Progenitor cell of endocrine pancreas (in vitro differentiated cells): Measurements from ENCODE around the gene BAIAP3. TPM values are rescaled to one million over a fixed set of nuclear protein-coding genes. Genes with fewer than 3 reads are reported as not detected.

Experiments used
- DNase-seq: peaks from one replicate; pipeline ENCODE4 v3.0.0; 2021; ENCODE audit warnings: low spot score; ENCODE audit not compliant: unreplicated experiment
- H3K27ac Mint-ChIP-seq: 2 replicates; pipeline ENCODE4 v1.8.0; 2021; ENCODE audit warnings: mild to moderate bottlenecking, moderate library complexity, mixed read lengths
- H3K27me3 Mint-ChIP-seq: 2 replicates; pipeline ENCODE4 v1.8.0; 2021; ENCODE audit warnings: mixed read lengths
- H3K36me3 Mint-ChIP-seq: 2 replicates; pipeline ENCODE4 v1.8.0; 2022; ENCODE audit warnings: mixed read lengths; ENCODE audit not compliant: insufficient read depth
- H3K4me1 Mint-ChIP-seq: 2 replicates; pipeline ENCODE4 v1.8.0; 2021; ENCODE audit warnings: low read depth, mixed read lengths
- H3K4me3 Mint-ChIP-seq: 2 replicates; pipeline ENCODE4 v1.8.0; 2021; ENCODE audit warnings: low read depth, mild to moderate bottlenecking, moderate library complexity, mixed read lengths
- H3K9me3 Mint-ChIP-seq: 2 replicates; pipeline ENCODE4 v1.8.0; 2021; ENCODE audit warnings: low read depth, mixed read lengths
- total RNA-seq: library from RNA; stranded (reverse); gene quantifications from 2 replicates; pipeline ENCODE4 v1.2.1, GENCODE V29; 2021
- TF ChIP-seq, protein P1 (sequence below): fragments of 200-600 bp; sonication (generic); IDR thresholded peaks from one replicate; pipeline ENCODE4 v1.5.0; 2021; ENCODE audit warnings: antibody characterized with exemption, mild to moderate bottlenecking; ENCODE audit not compliant: unreplicated experiment

BAIAP3 gene
- total RNA-seq, 1 donor from 2014 or later = 17.5 TPM

DNA sequence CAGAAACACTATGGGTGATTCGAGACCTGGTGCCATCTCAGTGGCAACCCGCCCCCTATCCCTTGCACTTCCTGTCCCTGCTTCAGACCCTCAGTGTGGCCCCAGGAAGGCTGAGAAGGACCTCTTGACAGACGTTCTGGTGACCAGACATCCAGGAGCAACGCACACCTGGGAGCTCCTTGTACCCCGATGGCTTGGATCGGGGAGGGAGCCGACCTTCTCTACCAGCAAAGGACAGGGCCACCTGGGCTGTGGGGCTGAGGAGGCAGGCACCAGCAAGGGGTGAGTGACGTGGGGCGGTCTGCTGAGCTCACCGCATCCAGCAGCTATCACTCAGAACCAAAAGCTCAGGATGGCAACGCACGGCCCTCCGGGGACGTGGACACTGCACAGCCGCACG is 53.9 kb downstream of the BAIAP3 start:
- H3K36me3 Mint-ChIP-seq = peaks cover 4% of the 10 kb centered on the region
- H3K9me3 Mint-ChIP-seq = no peaks in the 10 kb centered on the region
- H3K27me3 Mint-ChIP-seq = no peaks in the 10 kb centered on the region
- H3K4me3 Mint-ChIP-seq = no peak overlapping the region
- H3K4me1 Mint-ChIP-seq = no peaks in the 10 kb centered on the region
- no peak for DNase-seq
- no peak overlapping the region for H3K27ac Mint-ChIP-seq
- TF ChIP-seq, protein P1, sequence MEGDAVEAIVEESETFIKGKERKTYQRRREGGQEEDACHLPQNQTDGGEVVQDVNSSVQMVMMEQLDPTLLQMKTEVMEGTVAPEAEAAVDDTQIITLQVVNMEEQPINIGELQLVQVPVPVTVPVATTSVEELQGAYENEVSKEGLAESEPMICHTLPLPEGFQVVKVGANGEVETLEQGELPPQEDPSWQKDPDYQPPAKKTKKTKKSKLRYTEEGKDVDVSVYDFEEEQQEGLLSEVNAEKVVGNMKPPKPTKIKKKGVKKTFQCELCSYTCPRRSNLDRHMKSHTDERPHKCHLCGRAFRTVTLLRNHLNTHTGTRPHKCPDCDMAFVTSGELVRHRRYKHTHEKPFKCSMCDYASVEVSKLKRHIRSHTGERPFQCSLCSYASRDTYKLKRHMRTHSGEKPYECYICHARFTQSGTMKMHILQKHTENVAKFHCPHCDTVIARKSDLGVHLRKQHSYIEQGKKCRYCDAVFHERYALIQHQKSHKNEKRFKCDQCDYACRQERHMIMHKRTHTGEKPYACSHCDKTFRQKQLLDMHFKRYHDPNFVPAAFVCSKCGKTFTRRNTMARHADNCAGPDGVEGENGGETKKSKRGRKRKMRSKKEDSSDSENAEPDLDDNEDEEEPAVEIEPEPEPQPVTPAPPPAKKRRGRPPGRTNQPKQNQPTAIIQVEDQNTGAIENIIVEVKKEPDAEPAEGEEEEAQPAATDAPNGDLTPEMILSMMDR = no peak

DNA sequence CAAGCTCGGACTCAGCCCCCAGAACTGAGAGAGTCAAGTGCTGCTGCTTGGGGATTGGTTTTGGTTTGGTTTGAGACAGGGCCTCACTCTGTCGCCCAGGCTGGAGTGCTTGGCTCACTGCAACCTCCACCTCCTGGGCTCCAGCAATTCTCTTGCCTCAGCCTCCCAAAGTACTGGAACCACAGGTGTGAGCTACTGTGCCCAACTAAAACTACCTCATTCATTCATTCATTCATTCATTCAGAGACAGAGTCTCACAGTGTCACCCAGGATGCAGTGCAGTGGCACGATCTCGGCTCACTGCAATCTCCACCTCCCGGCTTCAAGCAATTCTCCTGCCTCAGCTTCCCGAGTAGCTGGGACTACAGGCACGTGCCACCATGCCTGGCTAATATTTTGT is 56.3 kb downstream of the BAIAP3 start:
- no peaks in the 10 kb centered on the region for H3K9me3 Mint-ChIP-seq
- H3K27me3 Mint-ChIP-seq = no peaks in the 10 kb centered on the region

DNA sequence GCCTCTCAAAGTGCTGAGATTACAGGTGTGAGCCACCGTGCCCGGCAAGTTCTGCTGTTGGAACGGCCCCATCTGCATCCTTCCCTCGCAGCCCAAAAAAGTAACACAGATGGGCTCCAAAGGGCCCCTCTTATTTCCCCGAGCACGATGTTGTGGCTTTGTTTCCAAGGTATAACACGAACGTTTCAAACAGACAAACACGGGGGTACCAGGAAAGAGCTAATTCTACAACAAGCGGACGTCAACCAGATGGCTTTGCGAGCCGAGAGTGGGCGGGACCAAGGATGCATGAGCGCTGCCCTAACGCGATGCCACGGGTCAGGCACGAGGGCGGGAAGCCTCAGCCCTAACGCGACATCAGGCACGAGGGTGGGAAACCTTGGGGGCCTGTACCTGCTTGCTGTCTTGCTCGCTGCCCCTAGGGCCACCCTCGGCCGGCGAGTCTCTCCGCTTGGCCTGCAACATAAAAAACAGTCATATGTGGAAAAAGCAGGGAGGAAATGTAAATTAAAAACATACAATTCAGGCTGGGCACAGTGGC is 56.9 kb downstream of the BAIAP3 start:
- Mint-ChIP-seq H3K9me3 (no peaks in the 10 kb centered on the region), H3K4me1 (no peaks in the 10 kb centered on the region), H3K4me3 (no peak overlapping the region), H3K27me3 (no peaks in the 10 kb centered on the region), H3K27ac (no peak overlapping the region), H3K36me3 (peaks cover 5% of the 10 kb centered on the region)
- TF ChIP-seq, protein P1 = no peak
- DNase-seq = no peak

More for the DNA sequence above, 56.3 kb downstream of the BAIAP3 start:
- Mint-ChIP-seq H3K27ac (no peak overlapping the region), H3K4me3 (no peak overlapping the region), H3K36me3 (peaks cover 8% of the 10 kb centered on the region), H3K4me1 (no peaks in the 10 kb centered on the region)
- TF ChIP-seq, protein P1 = no peak
- DNase-seq = no peak

DNA sequence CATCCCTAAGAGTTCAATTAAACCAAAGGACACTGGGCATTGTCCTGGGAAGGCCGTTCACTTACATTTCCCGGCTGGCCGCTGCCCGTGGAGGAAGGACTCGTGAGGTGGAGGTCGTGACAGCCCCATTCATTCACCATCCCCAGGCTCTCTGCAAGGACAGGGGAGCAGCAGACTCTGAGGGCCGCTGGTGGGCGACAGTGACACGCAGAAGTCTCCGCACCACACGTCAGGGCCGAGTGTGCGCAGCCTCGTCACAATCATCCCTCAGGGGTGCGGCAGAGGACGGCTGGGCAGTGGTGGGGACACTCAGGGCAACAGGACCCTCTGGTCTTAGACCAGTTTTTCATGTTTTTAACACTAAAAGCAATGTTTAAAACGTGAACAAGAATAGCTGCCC is 59.4 kb downstream of the BAIAP3 start:
- Mint-ChIP-seq H3K4me1 (no peaks in the 10 kb centered on the region), H3K4me3 (no peak overlapping the region), H3K36me3 (peaks cover 7% of the 10 kb centered on the region), H3K27ac (no peak overlapping the region), H3K9me3 (no peaks in the 10 kb centered on the region), H3K27me3 (no peaks in the 10 kb centered on the region)
- TF ChIP-seq, protein P1 = no peak
- no peak for DNase-seq

DNA sequence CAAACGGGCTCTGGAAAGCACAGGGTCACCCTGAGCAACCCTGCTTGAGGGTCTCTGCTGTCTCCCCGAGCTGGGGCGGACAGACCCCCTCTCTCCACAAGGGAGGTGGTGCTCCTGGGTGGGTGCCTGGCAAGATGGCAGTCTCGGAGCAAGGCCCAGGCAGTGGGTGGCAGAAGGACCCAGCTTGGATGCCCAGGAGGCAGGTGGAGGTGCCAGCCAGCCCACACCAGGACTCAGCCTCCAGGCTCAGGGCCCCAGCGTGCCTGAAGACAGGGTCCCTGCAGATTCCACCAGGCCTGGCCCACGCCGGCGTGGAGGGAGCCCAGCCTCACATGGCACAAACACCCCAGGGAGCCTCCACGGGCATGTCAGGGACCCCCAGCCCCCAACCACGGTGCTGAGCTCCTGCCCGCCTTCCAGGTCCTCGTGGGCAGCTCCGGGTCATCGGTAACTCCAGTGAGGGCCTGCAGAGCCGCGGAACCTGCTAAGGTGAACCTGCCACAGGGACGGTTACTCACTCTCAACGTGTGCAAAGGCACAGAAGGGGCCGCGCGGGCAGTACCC is 60.2 kb downstream of the BAIAP3 start:
- Mint-ChIP-seq H3K4me3 (no peak overlapping the region), H3K36me3 (peaks cover 10% of the 10 kb centered on the region), H3K4me1 (no peaks in the 10 kb centered on the region), H3K27me3 (no peaks in the 10 kb centered on the region), H3K27ac (no peak overlapping the region), H3K9me3 (no peaks in the 10 kb centered on the region)
- TF ChIP-seq, protein P1 = no peak
- no peak for DNase-seq
